H1 (cell line): ENCODE measurements around the gene SKAP1. TPM values are rescaled to one million over a fixed set of nuclear protein-coding genes. Genes with fewer than 3 reads are reported as not detected.

ENCODE experiments used
- CTCF ChIA-PET: fragments of 300-600 bp; sonication (Branson Sonifier 250); formaldehyde crosslinking; loops from one replicate; lab custom pipeline; 2021; ENCODE audit not compliant: partially characterized antibody; lab: Charles Lee
- POLR2A ChIA-PET: fragments of 300-600 bp; sonication (Branson Sonifier 250); formaldehyde crosslinking; loops from one replicate; lab custom pipeline; 2021; ENCODE audit warnings: inconsistent platforms; ENCODE audit not compliant: partially characterized antibody; lab: Charles Lee
- DNase-seq, 2 experiments: peaks; one replicate each; pipeline versions ENCODE4 v3.0.0 to v3.0.0-alpha.2; 2010 to 2022; ENCODE audit warnings: low spot score in 2 of 2, low read depth in 1 of 2, mixed read lengths in 1 of 2
- FAIRE-seq: peaks from 2 replicates; lab custom pipeline; 2011; peaks lifted over from hg19 to GRCh38; lab: Jason Lieb, UNC
- H2AFZ ChIP-seq: 2 replicates; pipeline ENCODE4 v1.8.1; 2012; ENCODE audit warnings: low read length, inconsistent platforms
- H2AK5ac ChIP-seq: 2 replicates; pipeline ENCODE4 v1.6.1; 2013; ENCODE audit warnings: low read depth, low read length
- H2BK120ac ChIP-seq: replicated peaks from 2 replicates; pipeline ENCODE3; 2013; ENCODE audit warnings: low read depth, low read length, inconsistent platforms
- H2BK12ac ChIP-seq: 2 replicates; pipeline ENCODE4 v1.6.1; 2013; ENCODE audit warnings: low read depth, low read length
- H2BK15ac ChIP-seq: 2 replicates; pipeline ENCODE4 v1.6.1; 2013; ENCODE audit warnings: low read length
- H2BK20ac ChIP-seq: 2 replicates; pipeline ENCODE4 v1.6.1; 2013; ENCODE audit warnings: low read length
- H2BK5ac ChIP-seq: 2 replicates; pipeline ENCODE4 v1.6.1; 2013; ENCODE audit warnings: low read depth, low read length
- H3K14ac ChIP-seq: 2 replicates; pipeline ENCODE4 v1.6.1; 2013; ENCODE audit warnings: inconsistent platforms; ENCODE audit not compliant: insufficient read length
- H3K18ac ChIP-seq: 2 replicates; pipeline ENCODE4 v1.6.1; 2013; ENCODE audit warnings: low read length; ENCODE audit errors: extremely low read depth
- H3K23ac ChIP-seq: 2 replicates; pipeline ENCODE4 v1.6.1; 2013; ENCODE audit warnings: inconsistent platforms; ENCODE audit not compliant: insufficient read length
- H3K23me2 ChIP-seq: 2 replicates; pipeline ENCODE4 v1.6.1; 2013; ENCODE audit warnings: low read depth, low read length
- H3K27ac ChIP-seq: 2 replicates; pipeline ENCODE4 v1.6.1; 2011; ENCODE audit warnings: low read depth, low read length, inconsistent platforms
- H3K27me3 ChIP-seq, 4 experiments: replicated peaks in 1 of 4; 1 replicate in 1 of 4; 2 replicates in 3 of 4; pipeline versions ENCODE4 v1.6.1 to v1.8.1; 2011 to 2013; ENCODE audit warnings: low read length in 3 of 4, mild to moderate bottlenecking in 3 of 4, inconsistent platforms in 2 of 4, mixed read lengths in 2 of 4, moderate library complexity in 1 of 4; ENCODE audit not compliant: control insufficient read depth in 3 of 4, insufficient read depth in 3 of 4; ENCODE audit errors: extremely low read depth in 1 of 4
- H3K36me3 ChIP-seq, 4 experiments: 2 replicates each; pipeline versions ENCODE4 v1.6.1 to v1.8.1; 2011 to 2013; ENCODE audit warnings: mild to moderate bottlenecking in 4 of 4, low read length in 3 of 4, moderate library complexity in 2 of 4, control low read depth in 1 of 4, inconsistent platforms in 1 of 4; ENCODE audit not compliant: insufficient read depth in 4 of 4, control insufficient read depth in 2 of 4
- H3K4ac ChIP-seq: replicated peaks from 2 replicates; pipeline ENCODE3; 2013; ENCODE audit warnings: low read length, low read depth, mixed read lengths, inconsistent platforms; ENCODE audit not compliant: insufficient read length
- H3K4me1 ChIP-seq, 4 experiments: replicated peaks in 1 of 4; 1 replicate in 1 of 4; 2 replicates in 3 of 4; pipeline versions ENCODE4 v1.6.1 to v1.8.1; 2011 to 2013; ENCODE audit warnings: low read length in 3 of 4, inconsistent platforms in 2 of 4, mixed read lengths in 1 of 4; ENCODE audit not compliant: insufficient read depth in 4 of 4, control insufficient read depth in 3 of 4
- H3K4me2 ChIP-seq, 2 experiments: 2 replicates each; pipeline versions ENCODE4 v1.6.1 to v1.8.1; 2011 to 2013; ENCODE audit warnings: low read depth in 2 of 2, low read length in 2 of 2, control low read depth in 1 of 2, inconsistent platforms in 1 of 2, mild to moderate bottlenecking in 1 of 2; ENCODE audit not compliant: insufficient read depth in 1 of 2
- H3K4me3 ChIP-seq, 4 experiments: fragments of 200-600, 300-600 bp in 1 of 4; sonication (generic), shearing (Covaris generic), sonication (Bioruptor Twin) in 1 of 4; 2 replicates each; pipeline versions ENCODE4 v1.5.1 to v1.8.1; 2011 to 2016; ENCODE audit warnings: low read length in 4 of 4, low read depth in 3 of 4, control low read depth in 2 of 4, inconsistent platforms in 2 of 4, mild to moderate bottlenecking in 2 of 4, mixed read lengths in 1 of 4, moderate library complexity in 1 of 4; ENCODE audit not compliant: insufficient read depth in 2 of 4; ENCODE audit errors: extremely low read depth in 1 of 4
- H3K56ac ChIP-seq: replicated peaks from 2 replicates; pipeline ENCODE3; 2013; ENCODE audit warnings: low read depth, mild to moderate bottlenecking, mixed read lengths, low read length, inconsistent platforms; ENCODE audit not compliant: insufficient read length
- H3K79me1 ChIP-seq: 2 replicates; pipeline ENCODE4 v1.6.1; 2013; ENCODE audit warnings: low read depth, low read length, control low read depth
- H3K79me2 ChIP-seq, 2 experiments: 2 replicates each; pipeline versions ENCODE4 v1.6.1 to v1.8.1; 2012 to 2013; ENCODE audit warnings: low read length in 2 of 2, mild to moderate bottlenecking in 2 of 2, inconsistent platforms in 1 of 2; ENCODE audit not compliant: insufficient read depth in 2 of 2, control insufficient read depth in 1 of 2
- H3K9ac ChIP-seq, 4 experiments: replicated peaks in 1 of 4; 1 replicate in 1 of 4; 2 replicates in 3 of 4; pipeline versions ENCODE4 v1.6.1 to v1.8.1; 2011 to 2013; ENCODE audit warnings: low read depth in 3 of 4, low read length in 3 of 4, control low read depth in 2 of 4, mild to moderate bottlenecking in 2 of 4, moderate library complexity in 2 of 4, inconsistent platforms in 1 of 4; ENCODE audit errors: extremely low read depth in 1 of 4
- H3K9me3 ChIP-seq, 2 experiments: 2 replicates each; pipeline versions ENCODE4 v1.6.1 to v1.8.1; 2012 to 2013; ENCODE audit warnings: mild to moderate bottlenecking in 2 of 2, moderate library complexity in 2 of 2, control low read depth in 1 of 2, inconsistent platforms in 1 of 2, low read depth in 1 of 2, low read length in 1 of 2, mixed read lengths in 1 of 2; ENCODE audit not compliant: insufficient read depth in 2 of 2
- H4K20me1 ChIP-seq, 2 experiments: replicated peaks in 1 of 2; 2 replicates each; pipeline versions ENCODE3 to v1.8.1; 2011 to 2013; ENCODE audit warnings: inconsistent platforms in 2 of 2, low read length in 2 of 2, mild to moderate bottlenecking in 1 of 2; ENCODE audit not compliant: insufficient read depth in 2 of 2, control insufficient read depth in 1 of 2
- H4K5ac ChIP-seq: 2 replicates; pipeline ENCODE4 v1.6.1; 2013; ENCODE audit warnings: low read length, low read depth, mixed read lengths, inconsistent platforms; ENCODE audit not compliant: insufficient read length
- H4K8ac ChIP-seq: 2 replicates; pipeline ENCODE4 v1.8.0; 2013; ENCODE audit warnings: mild to moderate bottlenecking, moderate library complexity, low read length, inconsistent platforms; ENCODE audit not compliant: insufficient read depth; ENCODE audit errors: extremely low read depth
- H4K91ac ChIP-seq: replicated peaks from 2 replicates; pipeline ENCODE3; 2013; ENCODE audit warnings: low read length, mixed read lengths, inconsistent platforms; ENCODE audit not compliant: insufficient read length
- CEBPB ChIP-seq: IDR thresholded peaks from 2 replicates; pipeline ENCODE4 v1.6.1; 2012; ENCODE audit warnings: low read depth, low read length
- CTBP2 ChIP-seq: IDR thresholded peaks from 2 replicates; pipeline ENCODE4 v1.7.0; 2011; ENCODE audit warnings: borderline replicate concordance, mild to moderate bottlenecking, moderate library complexity, mixed read lengths, low read length; ENCODE audit not compliant: insufficient read depth, insufficient read length
- NANOG ChIP-seq: IDR thresholded peaks from 2 replicates; pipeline ENCODE4 v1.6.1; 2011; ENCODE audit warnings: low read length, low read depth, mild to moderate bottlenecking, inconsistent platforms; ENCODE audit not compliant: insufficient read depth, poor library complexity, severe bottlenecking
- WGBS, 2 experiments: shearing (Covaris generic) in 1 of 2; methylation state at CpG; one replicate each; pipeline versions ENCODE4 v1.1.6 to v1.1.7; 2013 to 2015; ENCODE audit warnings: low lambda C conversion rate in 2 of 2, mixed read lengths in 2 of 2, inconsistent platforms in 1 of 2, low coverage in 1 of 2, missing lambda C conversion rate in 1 of 2; ENCODE audit not compliant: insufficient replicate concordance in 2 of 2, insufficient coverage in 1 of 2, insufficient read length in 1 of 2; ENCODE audit errors: extremely low coverage in 1 of 2, missing lambda C conversion rate in 1 of 2; 5-methylcytosine and 5-hydroxymethylcytosine counted together
- polyA plus RNA-seq, 7 experiments: library from polyadenylated mRNA; depleted of rRNA in 3 of 7; stranded (reverse) in 5 of 7; unstranded in 2 of 7; fragments of >200 nt in 5 of 7; fragments of 200-250 nt in 2 of 7; gene quantifications; 1 replicate in 5 of 7; 2 replicates in 1 of 7; 4 replicates in 1 of 7; pipeline versions ENCODE4 v1.2.1 to v1.2.3, GENCODE V29; 2011 to 2013; ENCODE audit warnings: missing spikeins in 2 of 7, mixed read lengths in 2 of 7
- total RNA-seq: library from RNA; stranded (reverse); fragmentation: NEBNext Ultra II Directional; extraction: Animal tissue kit (Norgen Biotek cat#: 25700); gene quantifications from 2 replicates; pipeline ENCODE4 v1.2.1, GENCODE V29; 2021

The SKAP1 gene
- total and polyA plus RNA-seq, 2 of the 8 experiments (the other 6 are each of a cell fraction or from before 2014, with no cell fraction given), result not detected

- Histone ChIP-seq H4K20me1 (no peaks in the 10 kb centered on the region), H3K23me2 (no peaks in the 10 kb centered on the region; the same call in 1 of the 2 replicates), H3K9ac (no peak overlapping the region), H3K4me1 (no peaks in the 10 kb centered on the region), H2BK20ac (no peak overlapping the region), H2AK5ac (no peak overlapping the region), H3K4ac (no peak overlapping the region), H4K5ac (no peak overlapping the region), H3K79me2 (no peaks in the 10 kb centered on the region), H3K79me1 (no peaks in the 10 kb centered on the region), H2BK15ac (no peak overlapping the region), H3K4me3 (no peak overlapping the region), H2BK120ac (no peak overlapping the region), H3K36me3 (no peaks in the 10 kb centered on the region), H3K14ac (no peak overlapping the region), H3K18ac (no peak overlapping the region), H2AFZ (no peak overlapping the region), H4K91ac (no peak overlapping the region), H3K56ac (no peak overlapping the region), H3K23ac (no peak overlapping the region), H2BK5ac (no peak overlapping the region), H4K8ac (no peak overlapping the region), H2BK12ac (no peak overlapping the region), H3K27me3 (no peaks in the 10 kb centered on the region; a peak in 2 of 7 replicates), H3K9me3 (no peaks in the 10 kb centered on the region), H3K27ac (no peak overlapping the region), H3K4me2 (no peak overlapping the region)
- no peak for DNase-seq
- TF ChIP-seq NANOG (no peak), CEBPB (no peak), CTBP2 (no peak)
- ChIA-PET CTCF (no interaction called here), POLR2A (no interaction called here)
- WGBS, 2 experiments, result 72% methylated on average over 2 of the region's 2 CpGs; no CpG with 5 or more reads in 1 of the 2 experiments
- no peak for FAIRE-seq
Measured at GRCh38 chr17:48314716-48315115, 115.3 kb downstream of the SKAP1 start.
